Osteocyte (in vitro differentiated cells): ENCODE measurements around the gene HSPBP1. TPM values are rescaled to one million over a fixed set of nuclear protein-coding genes. Genes with fewer than 3 reads are reported as not detected.

Source experiments
- DNase-seq: peaks from one replicate; pipeline ENCODE4 v3.0.0; 2021; ENCODE audit warnings: mixed read lengths; ENCODE audit not compliant: unreplicated experiment; ENCODE audit errors: extremely low spot score
- H3K27ac Mint-ChIP-seq: one replicate; pipeline ENCODE4 v1.8.0; 2021; ENCODE audit warnings: mild to moderate bottlenecking, mixed read lengths; ENCODE audit not compliant: unreplicated experiment
- H3K27me3 Mint-ChIP-seq: one replicate; pipeline ENCODE4 v1.8.0; 2021; ENCODE audit warnings: mixed read lengths; ENCODE audit not compliant: unreplicated experiment
- H3K36me3 Mint-ChIP-seq: one replicate; pipeline ENCODE4 v1.8.0; 2021; ENCODE audit warnings: mixed read lengths; ENCODE audit not compliant: unreplicated experiment
- H3K4me1 Mint-ChIP-seq: one replicate; pipeline ENCODE4 v1.8.0; 2021; ENCODE audit warnings: mixed read lengths; ENCODE audit not compliant: unreplicated experiment
- H3K4me3 Mint-ChIP-seq: one replicate; pipeline ENCODE4 v1.8.0; 2021; ENCODE audit warnings: mild to moderate bottlenecking, moderate library complexity, mixed read lengths; ENCODE audit not compliant: unreplicated experiment
- H3K9me3 Mint-ChIP-seq: one replicate; pipeline ENCODE4 v1.8.0; 2021; ENCODE audit warnings: mixed read lengths; ENCODE audit not compliant: unreplicated experiment
- CTCF ChIP-seq: fragments of 200-600 bp; sonication (generic); IDR thresholded peaks from 2 replicates; pipeline ENCODE4 v1.5.0; 2021; ENCODE audit warnings: antibody characterized with exemption, mild to moderate bottlenecking, moderate library complexity
- total RNA-seq: library from RNA; stranded (reverse); gene quantifications from 2 replicates; pipeline ENCODE4 v1.2.1, GENCODE V29; 2021

The HSPBP1 gene
- total RNA-seq, 1 donor from 2014 or later, result 29.8 TPM

GRCh38 chr19:55241143-55241934 is 38.6 kb downstream of the HSPBP1 start:
- Mint-ChIP-seq H3K27ac (no peak overlapping the region), H3K36me3 (peaks cover 44% of the 10 kb centered on the region), H3K4me1 (no peaks in the 10 kb centered on the region), H3K4me3 (no peak overlapping the region), H3K9me3 (no peaks in the 10 kb centered on the region), H3K27me3 (no peaks in the 10 kb centered on the region)
- TF ChIP-seq CTCF, result no peak
- DNase-seq, result no peak

- no peaks in the 10 kb centered on the region for H3K9me3 Mint-ChIP-seq
- H3K4me1 Mint-ChIP-seq, result no peaks in the 10 kb centered on the region
- no peaks in the 10 kb centered on the region for H3K27me3 Mint-ChIP-seq
- peaks cover 49% of the 10 kb centered on the region for H3K36me3 Mint-ChIP-seq
- DNase-seq, result no peak
- H3K4me3 Mint-ChIP-seq, result no peak overlapping the region
- H3K27ac Mint-ChIP-seq, result no peak overlapping the region
- TF ChIP-seq CTCF, result no peak
These were observed 39.2 kb downstream of the HSPBP1 start for GRCh38 chr19:55240713-55241020.

GRCh38 chr19:55239004-55239403 is 40.9 kb downstream of the HSPBP1 start:
- no peak for DNase-seq
- no peak for TF ChIP-seq CTCF
- no peak overlapping the region for H3K27ac Mint-ChIP-seq

GRCh38 chr19:55238030-55238429 is 41.9 kb downstream of the HSPBP1 start:
- no peaks in the 10 kb centered on the region for H3K4me1 Mint-ChIP-seq
- no peak for DNase-seq
- peaks cover 51% of the 10 kb centered on the region for H3K36me3 Mint-ChIP-seq
- TF ChIP-seq CTCF, result no peak
- no peaks in the 10 kb centered on the region for H3K27me3 Mint-ChIP-seq
- H3K4me3 Mint-ChIP-seq, result no peak overlapping the region
- H3K27ac Mint-ChIP-seq, result no peak overlapping the region
- H3K9me3 Mint-ChIP-seq, result no peaks in the 10 kb centered on the region

More at GRCh38 chr19:55239004-55239403, 40.9 kb downstream of the HSPBP1 start:
- H3K9me3 Mint-ChIP-seq, result no peaks in the 10 kb centered on the region
- no peak overlapping the region for H3K4me3 Mint-ChIP-seq
- peaks cover 51% of the 10 kb centered on the region for H3K36me3 Mint-ChIP-seq
- no peaks in the 10 kb centered on the region for H3K27me3 Mint-ChIP-seq
- H3K4me1 Mint-ChIP-seq, result no peaks in the 10 kb centered on the region

- Mint-ChIP-seq H3K36me3 (peaks cover 38% of the 10 kb centered on the region), H3K27ac (no peak overlapping the region), H3K27me3 (no peaks in the 10 kb centered on the region), H3K9me3 (no peaks in the 10 kb centered on the region), H3K4me3 (no peak overlapping the region), H3K4me1 (no peaks in the 10 kb centered on the region)
- TF ChIP-seq CTCF, result no peak
- DNase-seq, result no peak
These were observed 46.9 kb downstream of the HSPBP1 start for GRCh38 chr19:55232986-55233385.
